HepG2 (cell line): Measurements from ENCODE around the gene PKP1.

ENCODE experiments used
- BHLHE40 ChIP-seq: IDR thresholded peaks from 2 replicates; pipeline ENCODE4 v1.6.1; 2011; ENCODE audit warnings: low read length, improper control_type of control experiment
- EP300 ChIP-seq, 3 experiments: sonication (generic) in 1 of 3; formaldehyde crosslinking in 1 of 3; IDR thresholded peaks; 2 replicates each; pipeline versions ENCODE4 v1.5.1 to v1.6.1; 2011 to 2020; ENCODE audit warnings: low read depth in 2 of 3, low read length in 2 of 3, borderline replicate concordance in 1 of 3, improper control_type of control experiment in 1 of 3, mild to moderate bottlenecking in 1 of 3, missing genetic modification reagents in 1 of 3, moderate library complexity in 1 of 3
- IKZF1 ChIP-seq: fragments of 450-650 bp; IDR thresholded peaks from 2 replicates; pipeline ENCODE4 v1.7.1; 2016
- MYC ChIP-seq: sonication (generic); formaldehyde crosslinking; IDR thresholded peaks from 2 replicates; pipeline ENCODE4 v1.9.0; 2021; ENCODE audit warnings: missing genetic modification reagents, borderline replicate concordance
- POGZ ChIP-seq: sonication (generic); formaldehyde crosslinking; IDR thresholded peaks from 2 replicates; pipeline ENCODE4 v1.4.0; 2020; ENCODE audit warnings: mild to moderate bottlenecking, missing genetic modification reagents
- POLR2A ChIP-seq, 2 experiments: IDR thresholded peaks; 2 replicates each; pipeline ENCODE4 v1.6.1; 2011; ENCODE audit warnings: low read depth in 2 of 2, low read length in 2 of 2, mild to moderate bottlenecking in 1 of 2, moderate library complexity in 1 of 2; ENCODE audit not compliant: insufficient read depth in 1 of 2
- TOE1 ChIP-seq: sonication (generic); formaldehyde crosslinking; IDR thresholded peaks from 2 replicates; pipeline ENCODE4 v1.4.0; 2020; ENCODE audit warnings: mild to moderate bottlenecking, missing genetic modification reagents
- ZNF224 ChIP-seq: sonication (generic); formaldehyde crosslinking; IDR thresholded peaks from 2 replicates; pipeline ENCODE4 v1.5.0; 2020; ENCODE audit warnings: mild to moderate bottlenecking, missing genetic modification reagents
- TF ChIP-seq, protein P1 (sequence below): sonication (generic); formaldehyde crosslinking; IDR thresholded peaks from 2 replicates; pipeline ENCODE4 v1.4.0; 2020; ENCODE audit warnings: missing genetic modification reagents
- TF ChIP-seq, protein P2 (sequence below), 2 experiments: sonication (generic) in 1 of 2; formaldehyde crosslinking in 1 of 2; IDR thresholded peaks; 2 replicates each; pipeline versions ENCODE4 v1.5.1 to v1.6.1; 2011 to 2020; ENCODE audit warnings: borderline replicate concordance in 1 of 2, low read depth in 1 of 2, low read length in 1 of 2, mild to moderate bottlenecking in 1 of 2, missing genetic modification reagents in 1 of 2, moderate library complexity in 1 of 2
- TF ChIP-seq, protein P3 (sequence below): sonication (generic); formaldehyde crosslinking; IDR thresholded peaks from 2 replicates; pipeline ENCODE4 v1.4.0; 2020; ENCODE audit warnings: missing genetic modification reagents
- TF ChIP-seq, protein P4 (sequence below): sonication (generic); formaldehyde crosslinking; IDR thresholded peaks from 2 replicates; pipeline ENCODE4 v1.4.0; 2020; ENCODE audit warnings: missing genetic modification reagents

DNA sequence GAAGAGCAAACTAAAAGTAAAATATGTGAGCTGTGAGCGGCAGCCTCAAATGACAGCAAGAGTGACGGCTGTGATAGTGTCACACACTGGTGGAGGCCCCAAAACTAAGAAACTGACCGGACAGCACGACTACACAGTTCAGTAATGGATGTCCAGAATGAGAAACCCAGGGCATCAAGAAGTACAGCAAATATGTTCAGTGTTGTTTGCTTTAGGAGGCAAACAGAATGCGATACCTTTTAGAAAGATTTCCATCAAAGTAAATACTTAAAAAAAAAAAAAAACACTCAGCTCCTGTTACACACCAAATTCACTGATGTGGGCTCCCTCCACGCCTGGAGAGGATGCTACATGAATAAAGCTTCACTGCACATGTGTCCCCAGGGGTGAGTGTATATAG lies 1.1 kb upstream of the PKP1 start:
- TF ChIP-seq, protein P1, sequence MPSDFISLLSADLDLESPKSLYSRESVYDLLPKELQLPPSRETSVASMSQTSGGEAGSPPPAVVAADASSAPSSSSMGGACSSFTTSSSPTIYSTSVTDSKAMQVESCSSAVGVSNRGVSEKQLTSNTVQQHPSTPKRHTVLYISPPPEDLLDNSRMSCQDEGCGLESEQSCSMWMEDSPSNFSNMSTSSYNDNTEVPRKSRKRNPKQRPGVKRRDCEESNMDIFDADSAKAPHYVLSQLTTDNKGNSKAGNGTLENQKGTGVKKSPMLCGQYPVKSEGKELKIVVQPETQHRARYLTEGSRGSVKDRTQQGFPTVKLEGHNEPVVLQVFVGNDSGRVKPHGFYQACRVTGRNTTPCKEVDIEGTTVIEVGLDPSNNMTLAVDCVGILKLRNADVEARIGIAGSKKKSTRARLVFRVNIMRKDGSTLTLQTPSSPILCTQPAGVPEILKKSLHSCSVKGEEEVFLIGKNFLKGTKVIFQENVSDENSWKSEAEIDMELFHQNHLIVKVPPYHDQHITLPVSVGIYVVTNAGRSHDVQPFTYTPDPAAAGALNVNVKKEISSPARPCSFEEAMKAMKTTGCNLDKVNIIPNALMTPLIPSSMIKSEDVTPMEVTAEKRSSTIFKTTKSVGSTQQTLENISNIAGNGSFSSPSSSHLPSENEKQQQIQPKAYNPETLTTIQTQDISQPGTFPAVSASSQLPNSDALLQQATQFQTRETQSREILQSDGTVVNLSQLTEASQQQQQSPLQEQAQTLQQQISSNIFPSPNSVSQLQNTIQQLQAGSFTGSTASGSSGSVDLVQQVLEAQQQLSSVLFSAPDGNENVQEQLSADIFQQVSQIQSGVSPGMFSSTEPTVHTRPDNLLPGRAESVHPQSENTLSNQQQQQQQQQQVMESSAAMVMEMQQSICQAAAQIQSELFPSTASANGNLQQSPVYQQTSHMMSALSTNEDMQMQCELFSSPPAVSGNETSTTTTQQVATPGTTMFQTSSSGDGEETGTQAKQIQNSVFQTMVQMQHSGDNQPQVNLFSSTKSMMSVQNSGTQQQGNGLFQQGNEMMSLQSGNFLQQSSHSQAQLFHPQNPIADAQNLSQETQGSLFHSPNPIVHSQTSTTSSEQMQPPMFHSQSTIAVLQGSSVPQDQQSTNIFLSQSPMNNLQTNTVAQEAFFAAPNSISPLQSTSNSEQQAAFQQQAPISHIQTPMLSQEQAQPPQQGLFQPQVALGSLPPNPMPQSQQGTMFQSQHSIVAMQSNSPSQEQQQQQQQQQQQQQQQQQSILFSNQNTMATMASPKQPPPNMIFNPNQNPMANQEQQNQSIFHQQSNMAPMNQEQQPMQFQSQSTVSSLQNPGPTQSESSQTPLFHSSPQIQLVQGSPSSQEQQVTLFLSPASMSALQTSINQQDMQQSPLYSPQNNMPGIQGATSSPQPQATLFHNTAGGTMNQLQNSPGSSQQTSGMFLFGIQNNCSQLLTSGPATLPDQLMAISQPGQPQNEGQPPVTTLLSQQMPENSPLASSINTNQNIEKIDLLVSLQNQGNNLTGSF (CRISPR knock-in tag), result no peak
- TF ChIP-seq BHLHE40, result no peak
- TF ChIP-seq TOE1 (CRISPR knock-in tag), result no peak
- no peak for TF ChIP-seq IKZF1
- no peak for TF ChIP-seq MYC (CRISPR knock-in tag)
- TF ChIP-seq POLR2A (IDR thresholded peaks at IDR 0.05; ENCODE audit: insufficient read depth in 1 of 2, low read depth in 2 of 2, low read length in 2 of 2), result no peak
- TF ChIP-seq, protein P2, sequence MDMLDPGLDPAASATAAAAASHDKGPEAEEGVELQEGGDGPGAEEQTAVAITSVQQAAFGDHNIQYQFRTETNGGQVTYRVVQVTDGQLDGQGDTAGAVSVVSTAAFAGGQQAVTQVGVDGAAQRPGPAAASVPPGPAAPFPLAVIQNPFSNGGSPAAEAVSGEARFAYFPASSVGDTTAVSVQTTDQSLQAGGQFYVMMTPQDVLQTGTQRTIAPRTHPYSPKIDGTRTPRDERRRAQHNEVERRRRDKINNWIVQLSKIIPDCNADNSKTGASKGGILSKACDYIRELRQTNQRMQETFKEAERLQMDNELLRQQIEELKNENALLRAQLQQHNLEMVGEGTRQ (IDR thresholded peaks at IDR 0.05; ENCODE audit: low read depth, low read length), result no peak
- TF ChIP-seq, protein P2 (CRISPR knock-in tag; IDR thresholded peaks at IDR 0.05; ENCODE audit: borderline replicate concordance), result no peak
- no peak for TF ChIP-seq ZNF224 (CRISPR knock-in tag)
- TF ChIP-seq POGZ (CRISPR knock-in tag), result no peak
- TF ChIP-seq, protein P3, sequence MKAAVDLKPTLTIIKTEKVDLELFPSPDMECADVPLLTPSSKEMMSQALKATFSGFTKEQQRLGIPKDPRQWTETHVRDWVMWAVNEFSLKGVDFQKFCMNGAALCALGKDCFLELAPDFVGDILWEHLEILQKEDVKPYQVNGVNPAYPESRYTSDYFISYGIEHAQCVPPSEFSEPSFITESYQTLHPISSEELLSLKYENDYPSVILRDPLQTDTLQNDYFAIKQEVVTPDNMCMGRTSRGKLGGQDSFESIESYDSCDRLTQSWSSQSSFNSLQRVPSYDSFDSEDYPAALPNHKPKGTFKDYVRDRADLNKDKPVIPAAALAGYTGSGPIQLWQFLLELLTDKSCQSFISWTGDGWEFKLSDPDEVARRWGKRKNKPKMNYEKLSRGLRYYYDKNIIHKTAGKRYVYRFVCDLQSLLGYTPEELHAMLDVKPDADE, result no peak
- TF ChIP-seq, protein P4, sequence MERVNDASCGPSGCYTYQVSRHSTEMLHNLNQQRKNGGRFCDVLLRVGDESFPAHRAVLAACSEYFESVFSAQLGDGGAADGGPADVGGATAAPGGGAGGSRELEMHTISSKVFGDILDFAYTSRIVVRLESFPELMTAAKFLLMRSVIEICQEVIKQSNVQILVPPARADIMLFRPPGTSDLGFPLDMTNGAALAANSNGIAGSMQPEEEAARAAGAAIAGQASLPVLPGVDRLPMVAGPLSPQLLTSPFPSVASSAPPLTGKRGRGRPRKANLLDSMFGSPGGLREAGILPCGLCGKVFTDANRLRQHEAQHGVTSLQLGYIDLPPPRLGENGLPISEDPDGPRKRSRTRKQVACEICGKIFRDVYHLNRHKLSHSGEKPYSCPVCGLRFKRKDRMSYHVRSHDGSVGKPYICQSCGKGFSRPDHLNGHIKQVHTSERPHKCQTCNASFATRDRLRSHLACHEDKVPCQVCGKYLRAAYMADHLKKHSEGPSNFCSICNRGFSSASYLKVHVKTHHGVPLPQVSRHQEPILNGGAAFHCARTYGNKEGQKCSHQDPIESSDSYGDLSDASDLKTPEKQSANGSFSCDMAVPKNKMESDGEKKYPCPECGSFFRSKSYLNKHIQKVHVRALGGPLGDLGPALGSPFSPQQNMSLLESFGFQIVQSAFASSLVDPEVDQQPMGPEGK, result no peak
- no peak for TF ChIP-seq EP300 (IDR thresholded peaks at IDR 0.05; ENCODE audit: low read depth in 2 of 2, low read length in 2 of 2)
- no peak for TF ChIP-seq EP300 (CRISPR knock-in tag; IDR thresholded peaks at IDR 0.05; ENCODE audit: borderline replicate concordance)
